Stomach (tissue), 9 donors: Measurements from ENCODE around the gene PLCB4. TPM values are rescaled to one million over a fixed set of nuclear protein-coding genes. Genes with fewer than 3 reads are reported as not detected.

Experiments used
- DNase-seq, 2 donors: peaks; one replicate each; pipeline versions ENCODE4 v3.0.0 to v3.0.0-alpha.2; 2013 to 2019
- H3K27ac ChIP-seq, 5 donors: fragments of 200-600 bp in 4 of 5; sonication (generic) in 4 of 5; one replicate each; pipeline ENCODE4 v1.5.1; 2013 to 2019; ENCODE audit warnings: mild to moderate bottlenecking in 1 of 5, moderate library complexity in 1 of 5
- H3K27me3 ChIP-seq, 3 donors: fragments of 200-600 bp; sonication (generic); one replicate each; pipeline ENCODE4 v1.5.1; 2017 to 2019; ENCODE audit warnings: mixed run types in 1 of 3
- H3K36me3 ChIP-seq, 4 donors: fragments of 200-600 bp; sonication (generic); 1 replicate in 3 of 4; 2 replicates in 1 of 4; pipeline ENCODE4 v1.5.1; 2016 to 2019
- H3K4me1 ChIP-seq, 4 donors: fragments of 200-600 bp; sonication (generic); one replicate each; pipeline ENCODE4 v1.5.1; 2016 to 2019
- H3K4me3 ChIP-seq, 4 donors: fragments of 200-600 bp; sonication (generic) in 3 of 4; one replicate each; pipeline ENCODE4 v1.5.1; 2016 to 2019; ENCODE audit warnings: mild to moderate bottlenecking in 1 of 4
- H3K9me3 ChIP-seq, 4 donors: fragments of 200-600 bp; sonication (generic); one replicate each; pipeline ENCODE4 v1.5.1; 2016 to 2019
- EP300 ChIP-seq: sonication (generic); formaldehyde crosslinking; IDR thresholded peaks from one replicate; pipeline ENCODE4 v1.6.1; 2017; ENCODE audit warnings: antibody characterized with exemption
- POLR2A ChIP-seq, 4 donors: fragments of 450-650 bp; IDR thresholded peaks; one replicate each; pipeline ENCODE4 v1.6.1; 2016; ENCODE audit warnings: antibody characterized with exemption in 4 of 4, control low read depth in 2 of 4, mild to moderate bottlenecking in 1 of 4, moderate library complexity in 1 of 4
- POLR2AphosphoS5 ChIP-seq, 3 donors: sonication (generic); formaldehyde crosslinking; IDR thresholded peaks; one replicate each; pipeline ENCODE4 v1.6.1; 2016; ENCODE audit warnings: antibody characterized with exemption in 3 of 3
- WGBS, 5 donors: extraction: QIAGEN DNeasy Blood & Tissue Kit in 3 of 5; methylation state at CpG; one replicate each; pipeline versions ENCODE4 v1.1.5 to v1.1.7; 2013 to 2018; 5-methylcytosine and 5-hydroxymethylcytosine counted together
- intact Hi-C: fragments of 100-400 bp; cut with DNase I; formaldehyde crosslinking; loops from one replicate; pipeline ENCODE4 v1.15.1; 2023; ENCODE audit warnings: low total_unique reads
- polyA plus RNA-seq, 3 donors: library from polyadenylated mRNA; stranded (reverse); fragments of 200-250 nt; gene quantifications; one replicate each; pipeline ENCODE4 v1.2.3, GENCODE V29; 2013
- total RNA-seq, 5 donors: library from RNA; depleted of rRNA; stranded (reverse); fragments of >200 nt; gene quantifications; one replicate each; pipeline versions ENCODE4 v1.1.0 to v1.2.3, GENCODE V29; 2014 to 2016
- TF ChIP-seq, protein P1 (sequence below), 7 experiments: fragments of 450-650 bp in 4 of 7; fragments of 200-600 bp in 3 of 7; sonication (generic) in 3 of 7; IDR thresholded peaks; one replicate each; pipeline ENCODE4 v1.5.1; 2016 to 2019; ENCODE audit warnings: antibody characterized with exemption in 7 of 7, control low read depth in 2 of 7, mild to moderate bottlenecking in 1 of 7
- donor health status: healthy with polysubstance abuse.
- donor health status: Bipolar disorder and iron deficiency.
- donor health status: healthy.

The PLCB4 gene
- total and polyA plus RNA-seq, 8 donors: 5.3 to 29.4 (median 22.3) TPM

DNA sequence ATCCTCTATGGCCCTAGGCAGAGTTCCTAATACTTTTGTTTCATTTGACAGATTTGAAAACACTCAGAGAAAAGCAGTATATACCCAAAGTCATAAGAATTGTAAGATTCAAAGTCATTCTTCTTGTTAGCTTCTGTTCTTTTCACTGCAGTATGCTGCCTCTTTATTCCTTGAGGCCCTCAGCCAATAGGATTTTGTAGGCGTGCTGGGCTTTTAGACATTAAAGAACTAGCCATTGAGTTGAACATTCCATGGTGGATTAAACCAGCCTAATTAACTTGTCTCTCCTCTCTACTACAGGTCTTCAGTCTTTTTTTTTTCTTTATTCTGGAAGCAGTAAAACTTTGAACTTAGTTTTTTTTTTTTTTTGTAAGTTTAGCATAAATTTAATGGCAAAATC, 186.3 kb downstream of the PLCB4 start:
- Histone ChIP-seq H3K9me3 (no peaks in the 10 kb centered on the region), H3K36me3 (no peaks in the 10 kb centered on the region), H3K27me3 (no peaks in the 10 kb centered on the region), H3K27ac (no peak overlapping the region), H3K4me3 (no peak overlapping the region), H3K4me1 (peaks cover 0 to 11% (median 4%) of the 10 kb centered on the region in 4 donors)
- DNase-seq: no peak
- intact Hi-C loops: no loop called here
- no peak for TF ChIP-seq POLR2AphosphoS5 (IDR thresholded peaks at IDR 0.05)
- TF ChIP-seq, protein P1, sequence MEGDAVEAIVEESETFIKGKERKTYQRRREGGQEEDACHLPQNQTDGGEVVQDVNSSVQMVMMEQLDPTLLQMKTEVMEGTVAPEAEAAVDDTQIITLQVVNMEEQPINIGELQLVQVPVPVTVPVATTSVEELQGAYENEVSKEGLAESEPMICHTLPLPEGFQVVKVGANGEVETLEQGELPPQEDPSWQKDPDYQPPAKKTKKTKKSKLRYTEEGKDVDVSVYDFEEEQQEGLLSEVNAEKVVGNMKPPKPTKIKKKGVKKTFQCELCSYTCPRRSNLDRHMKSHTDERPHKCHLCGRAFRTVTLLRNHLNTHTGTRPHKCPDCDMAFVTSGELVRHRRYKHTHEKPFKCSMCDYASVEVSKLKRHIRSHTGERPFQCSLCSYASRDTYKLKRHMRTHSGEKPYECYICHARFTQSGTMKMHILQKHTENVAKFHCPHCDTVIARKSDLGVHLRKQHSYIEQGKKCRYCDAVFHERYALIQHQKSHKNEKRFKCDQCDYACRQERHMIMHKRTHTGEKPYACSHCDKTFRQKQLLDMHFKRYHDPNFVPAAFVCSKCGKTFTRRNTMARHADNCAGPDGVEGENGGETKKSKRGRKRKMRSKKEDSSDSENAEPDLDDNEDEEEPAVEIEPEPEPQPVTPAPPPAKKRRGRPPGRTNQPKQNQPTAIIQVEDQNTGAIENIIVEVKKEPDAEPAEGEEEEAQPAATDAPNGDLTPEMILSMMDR (IDR thresholded peaks at IDR 0.05): no peak
- TF ChIP-seq POLR2A (IDR thresholded peaks at IDR 0.05): no peak
- TF ChIP-seq EP300: no peak
- 94 to 100% (median 98%) methylated on average over 1 of the region's 1 CpG for WGBS, 5 donors

DNA sequence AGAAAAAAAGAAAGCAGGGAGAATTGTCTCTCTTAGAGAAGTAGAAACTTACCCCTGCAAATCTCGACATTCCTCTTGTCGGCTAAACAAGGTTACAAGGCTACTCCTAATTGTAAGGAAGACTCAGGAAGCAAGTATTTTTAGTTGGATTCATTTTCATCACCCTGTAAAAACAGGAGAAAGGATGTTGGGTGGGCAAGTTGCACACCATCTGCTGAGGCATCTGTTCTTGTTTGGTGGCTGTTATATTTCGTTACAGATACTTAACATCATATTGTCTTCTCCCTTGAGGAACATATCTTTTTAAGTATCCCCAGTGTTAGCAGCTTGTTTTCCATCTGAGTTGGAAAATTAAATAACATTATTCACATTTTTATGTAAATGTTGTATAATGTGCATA, 187.5 kb downstream of the PLCB4 start:
- 80 to 89% (median 84%) methylated on average over 3 of the region's 3 CpGs for WGBS, 5 donors
- DNase-seq: no peak
- peaks cover 0 to 11% (median 4%) of the 10 kb centered on the region in 4 donors for H3K4me1 ChIP-seq
- TF ChIP-seq POLR2AphosphoS5 (IDR thresholded peaks at IDR 0.05): no peak
- TF ChIP-seq POLR2A (IDR thresholded peaks at IDR 0.05): no peak
- no peak for TF ChIP-seq EP300
- H3K27me3 ChIP-seq: no peaks in the 10 kb centered on the region
- no peaks in the 10 kb centered on the region for H3K36me3 ChIP-seq
- no peak overlapping the region for H3K27ac ChIP-seq
- H3K9me3 ChIP-seq: no peaks in the 10 kb centered on the region
- intact Hi-C loops: no loop called here
- no peak overlapping the region for H3K4me3 ChIP-seq

DNA sequence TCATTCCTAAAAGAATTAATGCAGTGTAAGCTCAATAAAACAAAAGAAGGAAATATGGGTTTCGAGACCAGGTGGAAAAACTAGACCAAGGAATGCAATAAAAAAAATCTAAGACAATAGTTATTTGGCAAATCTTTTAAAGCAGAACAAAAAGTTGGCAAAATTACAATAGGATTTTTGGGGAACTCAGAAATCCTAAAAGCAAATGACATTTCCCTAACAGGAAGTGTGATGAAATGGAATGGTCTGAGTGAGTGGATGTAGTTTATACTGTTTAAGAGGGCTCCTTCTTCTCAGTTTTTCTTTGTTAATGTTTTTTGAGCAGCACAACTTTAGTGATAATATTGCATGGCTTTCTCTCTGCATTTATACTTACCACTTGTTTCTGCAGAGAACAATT, 190.0 kb downstream of the PLCB4 start:
- H3K9me3 ChIP-seq: no peaks in the 10 kb centered on the region
- WGBS, 5 donors: 77 to 85% (median 81%) methylated on average over 1 of the region's 1 CpG
- DNase-seq: no peak
- H3K36me3 ChIP-seq: no peaks in the 10 kb centered on the region
- TF ChIP-seq, protein P1 (IDR thresholded peaks at IDR 0.05): no peak
- TF ChIP-seq POLR2A (IDR thresholded peaks at IDR 0.05) (no peak), EP300 (no peak), POLR2AphosphoS5 (IDR thresholded peaks at IDR 0.05) (no peak)
- no peak overlapping the region for H3K4me3 ChIP-seq
- peaks cover 0 to 17% (median 7%) of the 10 kb centered on the region in 4 donors for H3K4me1 ChIP-seq
- no peak overlapping the region for H3K27ac ChIP-seq
- H3K27me3 ChIP-seq: no peaks in the 10 kb centered on the region
- intact Hi-C loops: no loop called here

DNA sequence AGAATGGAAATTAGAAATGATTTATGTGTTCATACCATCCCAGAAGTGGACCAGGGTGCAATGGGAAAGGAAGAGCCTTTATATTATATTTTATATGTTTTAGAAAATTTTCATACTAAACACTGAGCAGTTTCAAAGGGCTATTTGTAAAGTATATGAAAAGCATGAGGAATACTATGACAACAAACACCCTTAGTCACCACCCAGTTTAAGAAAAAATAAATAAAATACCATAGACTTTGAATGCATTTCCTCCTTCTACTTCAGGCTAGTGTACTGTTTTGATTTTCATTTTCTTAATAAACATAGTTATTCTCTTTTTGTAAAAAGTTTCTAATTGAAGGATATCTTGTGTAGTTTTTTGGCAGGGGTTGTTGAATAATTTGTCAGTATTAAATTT, 191.1 kb downstream of the PLCB4 start:
- TF ChIP-seq, protein P1 (IDR thresholded peaks at IDR 0.05): no peak
- TF ChIP-seq POLR2AphosphoS5 (IDR thresholded peaks at IDR 0.05): no peak
- H3K4me1 ChIP-seq: peaks cover 0 to 17% (median 7%) of the 10 kb centered on the region in 4 donors
- no peak overlapping the region for H3K4me3 ChIP-seq
- no peaks in the 10 kb centered on the region for H3K27me3 ChIP-seq
- H3K27ac ChIP-seq: no peak overlapping the region
- no peaks in the 10 kb centered on the region for H3K9me3 ChIP-seq
- no peaks in the 10 kb centered on the region for H3K36me3 ChIP-seq
- intact Hi-C loops: no loop called here
- DNase-seq: no peak

DNA sequence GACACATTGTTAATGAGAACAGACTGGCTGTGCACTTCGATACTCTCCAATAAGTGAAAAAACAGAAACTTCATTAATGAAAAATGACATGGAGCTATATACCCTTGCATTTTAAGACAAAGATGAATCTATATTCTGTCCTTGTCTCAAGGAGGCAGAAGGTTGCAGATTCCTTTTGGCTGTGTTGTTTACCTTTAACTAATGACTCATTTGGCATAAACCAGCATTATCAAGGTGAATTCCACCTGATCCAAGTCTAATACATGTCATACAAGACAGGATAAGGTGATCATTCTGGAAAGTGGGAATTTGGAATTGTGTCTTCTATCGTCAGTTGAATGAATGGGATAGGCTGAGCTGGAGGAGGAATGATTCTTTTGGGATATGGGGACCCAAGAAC, 192.9 kb downstream of the PLCB4 start:
- Histone ChIP-seq H3K27ac (no peak overlapping the region), H3K4me1 (peaks cover 0 to 17% (median 7%) of the 10 kb centered on the region in 4 donors), H3K27me3 (no peaks in the 10 kb centered on the region), H3K36me3 (no peaks in the 10 kb centered on the region), H3K9me3 (no peaks in the 10 kb centered on the region), H3K4me3 (no peak overlapping the region)
- no peak for DNase-seq
- WGBS, 5 donors: 81 to 93% (median 87%) methylated on average over 2 of the region's 2 CpGs
- TF ChIP-seq, protein P1 (IDR thresholded peaks at IDR 0.05): no peak
- TF ChIP-seq EP300: no peak
- TF ChIP-seq POLR2AphosphoS5 (IDR thresholded peaks at IDR 0.05): no peak
- TF ChIP-seq POLR2A (IDR thresholded peaks at IDR 0.05): no peak
- intact Hi-C loops: no loop called here
